ENCODE measurements around the gene YIF1B.

YIF1B gene

GRCh38 chr19:38277969-38278680 is 37.6 kb downstream of the YIF1B start:
- TF ChIP-seq CTCF (IDR thresholded peaks at IDR 0.05; ENCODE audit: insufficient read depth, low read length, missing control alignments): no peak
- POLR2A ChIA-PET: no interaction called here
- CTCF ChIA-PET: interaction anchor here (1.0 to 2.3 kb wide), 4 partner anchors 10 to 51 kb away, joined by 3 to 17 read pairs (median 4); no protein-coding TSS in a partner anchor
- H3K4me3 ChIP-seq (ENCODE audit: low read depth, low read length): no peak overlapping the region
- DNase-seq (ENCODE audit: low read depth, low spot score): no peak

- H3K4me3 ChIP-seq (ENCODE audit: low read depth, low read length): no peak overlapping the region
- DNase-seq (ENCODE audit: low read depth, low spot score): no peak
- ChIA-PET CTCF (interaction anchor here (1.0 to 2.3 kb wide), 4 partner anchors 8 to 51 kb away, joined by 3 to 17 read pairs (median 5); no protein-coding TSS in a partner anchor), POLR2A (no interaction called here)
- TF ChIP-seq CTCF (IDR thresholded peaks at IDR 0.05; ENCODE audit: insufficient read depth, low read length, missing control alignments): no peak
Observed at GRCh38 chr19:38277549-38277948, 38.2 kb downstream of the YIF1B start.

GRCh38 chr19:38276942-38277517 is 38.7 kb downstream of the YIF1B start:
- no peak for TF ChIP-seq CTCF (IDR thresholded peaks at IDR 0.05; ENCODE audit: insufficient read depth, low read length, missing control alignments)
- DNase-seq (ENCODE audit: low read depth, low spot score): no peak
- ChIA-PET CTCF (interaction anchor here (1.0 to 2.3 kb wide), 4 partner anchors 8 to 50 kb away, joined by 3 to 17 read pairs (median 5); no protein-coding TSS in a partner anchor), POLR2A (no interaction called here)
- no peak overlapping the region for H3K4me3 ChIP-seq (ENCODE audit: low read depth, low read length)

GRCh38 chr19:38274739-38275138 is 41.0 kb downstream of the YIF1B start:
- CTCF ChIA-PET: interaction anchor here (0.8 to 2.8 kb wide), 3 partner anchors 9 to 31 kb away, joined by 3 to 10 read pairs (median 4); no protein-coding TSS in a partner anchor

GRCh38 chr19:38273499-38273898 is 42.2 kb downstream of the YIF1B start:
- DNase-seq (ENCODE audit: low read depth, low spot score): no peak
- ChIA-PET POLR2A (no interaction called here), CTCF (interaction anchor here (1.4 to 2.8 kb wide), 2 partner anchors 8 to 29 kb away, joined by 3 to 10 read pairs; no protein-coding TSS in a partner anchor)
- TF ChIP-seq CTCF (IDR thresholded peaks at IDR 0.05; ENCODE audit: insufficient read depth, low read length, missing control alignments): no peak
- no peak overlapping the region for H3K4me3 ChIP-seq (ENCODE audit: low read depth, low read length)

More at GRCh38 chr19:38274739-38275138, 41.0 kb downstream of the YIF1B start:
- TF ChIP-seq CTCF (IDR thresholded peaks at IDR 0.05; ENCODE audit: insufficient read depth, low read length, missing control alignments): no peak
- no peak for DNase-seq (ENCODE audit: low read depth, low spot score)
- no peak overlapping the region for H3K4me3 ChIP-seq (ENCODE audit: low read depth, low read length)
- POLR2A ChIA-PET: no interaction called here

GRCh38 chr19:38270587-38271167 is 45.1 kb downstream of the YIF1B start:
- POLR2A ChIA-PET: no interaction called here
- no peak for DNase-seq (ENCODE audit: low read depth, low spot score)
- TF ChIP-seq CTCF (IDR thresholded peaks at IDR 0.05; ENCODE audit: insufficient read depth, low read length, missing control alignments): no peak
- CTCF ChIA-PET: interaction anchor here (1.0 to 1.1 kb wide), 2 partner anchors 12 to 23 kb away, joined by 3 to 4 read pairs; no protein-coding TSS in a partner anchor
- no peak overlapping the region for H3K4me3 ChIP-seq (ENCODE audit: low read depth, low read length)
